HepG2 (cell line): Measurements from ENCODE around the gene PAPPA. TPM values are rescaled to one million over a fixed set of nuclear protein-coding genes. Genes with fewer than 3 reads are reported as not detected.

Experiments used
- ATAC-seq: fragments of 200-7000 bp; cut with Tn5 transposase; 3 replicates; pipeline ENCODE4 v1.9.1; 2020; ENCODE audit warnings: mild to moderate bottlenecking, moderate library complexity
- BruUV-seq: library from RNA; stranded (reverse); fragments of 400-500 nt; replicated peaks from 2 replicates; lab custom pipeline; 2021; lab: Mats Ljungman, UMichigan
- CTCF ChIA-PET: fragments of 300-600 bp; formaldehyde crosslinking; extraction: SDS; loops from one replicate; lab custom pipeline; 2021; ENCODE audit warnings: low total read pairs, inconsistent platforms, low intra/inter-chr PET ratio; lab: Yijun Ruan, JAX
- POLR2A ChIA-PET: fragments of 350-600 bp; sonication (Branson Sonifier 250); formaldehyde crosslinking; loops from one replicate; lab custom pipeline; 2020; ENCODE audit warnings: antibody characterized with exemption, inconsistent platforms; lab: Yijun Ruan, JAX
- DNase-seq: peaks from one replicate; pipeline ENCODE4 v3.0.0-alpha.2; 2015; ENCODE audit warnings: low spot score
- FAIRE-seq: peaks from 3 replicates; lab custom pipeline; 2011; peaks lifted over from hg19 to GRCh38; lab: Jason Lieb, UNC
- H2AFZ ChIP-seq: one replicate; pipeline ENCODE4 v1.6.1; 2011; ENCODE audit warnings: low read length, inconsistent platforms
- H3K27ac ChIP-seq: fragments of 300-600 bp; 3 replicates; pipeline ENCODE4 v1.8.0; 2011; ENCODE audit warnings: mixed run types, mild to moderate bottlenecking, mixed read lengths, low read length, inconsistent platforms; ENCODE audit not compliant: insufficient read depth; ENCODE audit errors: extremely low read length
- H3K27me3 ChIP-seq, 2 experiments: fragments of 200-600 bp in 1 of 2; 2 replicates in 1 of 2; 3 replicates in 1 of 2; pipeline versions ENCODE4 v1.6.0 to v1.8.0; 2011; ENCODE audit warnings: low read length in 2 of 2, mild to moderate bottlenecking in 2 of 2, moderate library complexity in 2 of 2, inconsistent platforms in 1 of 2; ENCODE audit not compliant: insufficient read depth in 2 of 2, control insufficient read depth in 1 of 2
- H3K36me3 ChIP-seq, 2 experiments: fragments of 200-600 bp in 1 of 2; replicated peaks in 1 of 2; 2 replicates in 1 of 2; 3 replicates in 1 of 2; pipeline versions ENCODE4 v1.5.1 to v1.8.0; 2011; ENCODE audit warnings: low read length in 2 of 2, inconsistent platforms in 1 of 2; ENCODE audit not compliant: insufficient read depth in 2 of 2, control insufficient read depth in 1 of 2
- H3K4me1 ChIP-seq: 2 replicates; pipeline ENCODE4 v1.5.1; 2012; ENCODE audit warnings: low read length, inconsistent platforms; ENCODE audit not compliant: insufficient read depth
- H3K4me2 ChIP-seq: 2 replicates; pipeline ENCODE4 v1.6.0; 2011; ENCODE audit warnings: low read depth, low read length, inconsistent platforms
- H3K4me3 ChIP-seq, 3 experiments: fragments of 200-600 bp in 1 of 3; sonication (generic), shearing (Covaris generic) in 1 of 3; replicated peaks in 1 of 3; 2 replicates each; pipeline ENCODE4 v1.5.1; 2011 to 2016; ENCODE audit warnings: low read length in 3 of 3, inconsistent platforms in 2 of 3, low read depth in 2 of 3, mild to moderate bottlenecking in 2 of 3, control low read depth in 1 of 3, mixed read lengths in 1 of 3; ENCODE audit not compliant: insufficient read depth in 1 of 3
- H3K79me2 ChIP-seq: one replicate; pipeline ENCODE4 v1.6.1; 2011; ENCODE audit warnings: low read length, inconsistent platforms; ENCODE audit not compliant: insufficient read depth
- H3K9ac ChIP-seq: 2 replicates; pipeline ENCODE4 v1.6.0; 2011; ENCODE audit warnings: mild to moderate bottlenecking, low read depth, low read length, inconsistent platforms; ENCODE audit not compliant: insufficient read depth
- H3K9me3 ChIP-seq: 2 replicates; pipeline ENCODE4 v1.5.1; 2012; ENCODE audit warnings: mild to moderate bottlenecking, low read length
- H4K20me1 ChIP-seq: 2 replicates; pipeline ENCODE4 v1.6.0; 2011; ENCODE audit warnings: inconsistent platforms, mild to moderate bottlenecking, low read length, moderate library complexity; ENCODE audit not compliant: insufficient read depth
- CBX2 ChIP-seq, 2 experiments: fragments of 200-600 bp in 1 of 2; sonication (generic); formaldehyde crosslinking in 1 of 2; IDR thresholded peaks; 2 replicates each; pipeline versions ENCODE4 v1.7.0 to v1.8.1; 2018 to 2022; ENCODE audit warnings: low read depth in 2 of 2, low read length in 1 of 2, mild to moderate bottlenecking in 1 of 2, missing genetic modification reagents in 1 of 2
- ELF4 ChIP-seq: sonication (generic); formaldehyde crosslinking; IDR thresholded peaks from 2 replicates; pipeline ENCODE4 v1.5.0; 2020; ENCODE audit warnings: missing genetic modification reagents, mild to moderate bottlenecking, moderate library complexity, borderline replicate concordance
- GLI4 ChIP-seq: sonication (generic); formaldehyde crosslinking; IDR thresholded peaks from 2 replicates; pipeline ENCODE4 v1.5.1; 2020; ENCODE audit warnings: missing genetic modification reagents, mild to moderate bottlenecking, moderate library complexity, borderline replicate concordance
- GZF1 ChIP-seq: sonication (generic); formaldehyde crosslinking; IDR thresholded peaks from 2 replicates; pipeline ENCODE4 v1.5.1; 2020; ENCODE audit warnings: mild to moderate bottlenecking, missing genetic modification reagents
- KDM6A ChIP-seq: IDR thresholded peaks from 2 replicates; pipeline ENCODE4 v1.6.1; 2016; ENCODE audit warnings: low read depth
- PITX1 ChIP-seq: sonication (generic); formaldehyde crosslinking; IDR thresholded peaks from 2 replicates; pipeline ENCODE4 v1.5.1; 2020; ENCODE audit warnings: mild to moderate bottlenecking, missing genetic modification reagents
- PRMT3 ChIP-seq: sonication (generic); formaldehyde crosslinking; IDR thresholded peaks from 2 replicates; pipeline ENCODE4 v1.8.1; 2022; ENCODE audit warnings: low read depth, mild to moderate bottlenecking, moderate library complexity, missing genetic modification reagents, borderline replicate concordance
- SALL1 ChIP-seq: sonication (generic); formaldehyde crosslinking; IDR thresholded peaks from 2 replicates; pipeline ENCODE4 v1.8.0; 2022; ENCODE audit warnings: mild to moderate bottlenecking, missing genetic modification reagents
- ZFP91 ChIP-seq: sonication (generic); formaldehyde crosslinking; IDR thresholded peaks from 2 replicates; pipeline ENCODE4 v1.9.0; 2022; ENCODE audit warnings: missing genetic modification reagents, mild to moderate bottlenecking, borderline replicate concordance
- ZNF790 ChIP-seq: sonication (generic); formaldehyde crosslinking; IDR thresholded peaks from 2 replicates; pipeline ENCODE4 v1.8.0; 2022; ENCODE audit warnings: missing genetic modification reagents, mild to moderate bottlenecking, borderline replicate concordance
- WGBS: methylation state at CpG from one replicate; pipeline ENCODE4 v1.1.6; 2017; ENCODE audit warnings: low lambda C conversion rate; 5-methylcytosine and 5-hydroxymethylcytosine counted together
- in situ Hi-C: cut with HindIII; loops from 2 replicates; pipeline ENCODE4 v1.10.0; 2017; ENCODE audit warnings: low pct_unique_long_range_greater_than_20kb; ENCODE audit not compliant: extremely low pct_ligation_motif_present
- intact Hi-C: fragments of 100-400 bp; cut with micrococcal nuclease; formaldehyde crosslinking; loops from one replicate; pipeline ENCODE4 v1.10.0; 2022; ENCODE audit not compliant: unreplicated experiment
- polyA plus RNA-seq, 8 experiments: library from polyadenylated mRNA; depleted of rRNA in 3 of 8; stranded (reverse) in 7 of 8; unstranded in 1 of 8; fragments of >200 nt; fragmentation: Illumina TruSeq in 4 of 8; extraction: Trizol in 4 of 8; gene quantifications; 2 replicates each; pipeline versions ENCODE4 v1.2.1 to v1.2.3, GENCODE V29; 2011 to 2016; ENCODE audit warnings: low read depth in 4 of 8, missing spikeins in 1 of 8, mixed read lengths in 1 of 8; ENCODE audit not compliant: insufficient read depth in 1 of 8
- total RNA-seq, 5 experiments: library from RNA; depleted of rRNA; stranded (reverse); fragments of >200 nt; fragmentation: Illumina TruSeq; extraction: Trizol; gene quantifications; 2 replicates each; pipeline ENCODE4 v1.2.3, GENCODE V29; 2016; ENCODE audit warnings: low read depth in 1 of 5
- TF ChIP-seq, protein P1 (sequence below): sonication (generic); formaldehyde crosslinking; IDR thresholded peaks from 2 replicates; pipeline ENCODE4 v1.5.0; 2020; ENCODE audit warnings: mild to moderate bottlenecking, missing genetic modification reagents
- TF ChIP-seq, protein P2 (sequence below): sonication (generic); formaldehyde crosslinking; IDR thresholded peaks from 2 replicates; pipeline ENCODE4 v1.4.0; 2020; ENCODE audit warnings: missing genetic modification reagents

The PAPPA gene
- total and polyA plus RNA-seq, 2 of the 13 experiments (the other 11 are each of a cell fraction or from before 2014, with no cell fraction given): 0.09 to 0.11 TPM

DNA sequence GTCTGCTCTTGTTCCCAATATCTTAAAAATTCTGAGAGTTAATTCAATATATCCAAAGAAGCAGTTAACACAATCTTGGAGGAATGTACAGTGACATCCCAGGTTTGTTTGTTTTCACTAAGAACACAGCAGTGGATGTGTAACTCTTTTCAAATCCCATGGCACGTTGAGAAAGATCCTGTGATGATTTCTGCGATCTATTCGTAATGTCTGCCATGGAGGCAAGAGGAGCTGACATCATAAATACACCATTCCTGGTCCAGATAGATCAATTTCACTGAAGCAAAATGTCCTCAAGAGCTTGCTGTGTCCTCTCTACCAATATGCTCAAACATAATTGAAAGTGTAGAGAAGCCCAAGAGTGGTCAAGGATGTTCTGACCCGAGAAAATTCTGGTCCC is 280.7 kb downstream of the PAPPA start:
- Histone ChIP-seq H3K4me2 (no peak overlapping the region), H3K27me3 (no peaks in the 10 kb centered on the region), H3K4me1 (peaks cover 32% of the 10 kb centered on the region), H2AFZ (no peak overlapping the region), H3K4me3 (no peak overlapping the region), H3K9ac (no peak overlapping the region), H4K20me1 (no peaks in the 10 kb centered on the region)
- CTCF ChIA-PET: no interaction called here
- POLR2A ChIA-PET: no interaction called here
- no peak for ATAC-seq
- in situ Hi-C loops (no loop called here), intact Hi-C loops (no loop called here)
- BruUV-seq: no TSS peak
- TF ChIP-seq GZF1 (CRISPR knock-in tag) (no peak), ZNF790 (CRISPR knock-in tag) (no peak), GLI4 (CRISPR knock-in tag) (no peak), SALL1 (CRISPR knock-in tag) (no peak)
- TF ChIP-seq, protein P1, sequence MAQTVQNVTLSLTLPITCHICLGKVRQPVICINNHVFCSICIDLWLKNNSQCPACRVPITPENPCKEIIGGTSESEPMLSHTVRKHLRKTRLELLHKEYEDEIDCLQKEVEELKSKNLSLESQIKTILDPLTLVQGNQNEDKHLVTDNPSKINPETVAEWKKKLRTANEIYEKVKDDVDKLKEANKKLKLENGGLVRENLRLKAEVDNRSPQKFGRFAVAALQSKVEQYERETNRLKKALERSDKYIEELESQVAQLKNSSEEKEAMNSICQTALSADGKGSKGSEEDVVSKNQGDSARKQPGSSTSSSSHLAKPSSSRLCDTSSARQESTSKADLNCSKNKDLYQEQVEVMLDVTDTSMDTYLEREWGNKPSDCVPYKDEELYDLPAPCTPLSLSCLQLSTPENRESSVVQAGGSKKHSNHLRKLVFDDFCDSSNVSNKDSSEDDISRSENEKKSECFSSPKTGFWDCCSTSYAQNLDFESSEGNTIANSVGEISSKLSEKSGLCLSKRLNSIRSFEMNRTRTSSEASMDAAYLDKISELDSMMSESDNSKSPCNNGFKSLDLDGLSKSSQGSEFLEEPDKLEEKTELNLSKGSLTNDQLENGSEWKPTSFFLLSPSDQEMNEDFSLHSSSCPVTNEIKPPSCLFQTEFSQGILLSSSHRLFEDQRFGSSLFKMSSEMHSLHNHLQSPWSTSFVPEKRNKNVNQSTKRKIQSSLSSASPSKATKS: no peak
- TF ChIP-seq, all 625 proteins: peak for 0
- FAIRE-seq (no peak), DNase-seq (no peak)
- WGBS: 84% methylated on average over 4 of the region's 4 CpGs
- no peaks in the 10 kb centered on the region for H3K36me3 ChIP-seq
- H3K9me3 ChIP-seq: no peaks in the 10 kb centered on the region
- no peaks in the 10 kb centered on the region for H3K79me2 ChIP-seq
- no peak overlapping the region for H3K27ac ChIP-seq

GRCh38 chr9:116435706-116436105 is 282.1 kb downstream of the PAPPA start:
- Histone ChIP-seq H3K9ac (no peak overlapping the region), H3K4me3 (no peak overlapping the region), H3K27ac (no peak overlapping the region), H4K20me1 (no peaks in the 10 kb centered on the region), H3K9me3 (no peaks in the 10 kb centered on the region), H3K27me3 (no peaks in the 10 kb centered on the region), H3K36me3 (no peaks in the 10 kb centered on the region), H3K4me1 (peaks cover 27% of the 10 kb centered on the region), H3K79me2 (no peaks in the 10 kb centered on the region), H2AFZ (no peak overlapping the region), H3K4me2 (no peak overlapping the region)
- DNase-seq: no peak
- 76% methylated on average over 3 of the region's 4 CpGs for WGBS
- no peak for ATAC-seq
- intact Hi-C loops (no loop called here), in situ Hi-C loops (no loop called here)
- BruUV-seq: no TSS peak
- ChIA-PET POLR2A (no interaction called here), CTCF (no interaction called here)
- FAIRE-seq: no peak
- TF ChIP-seq KDM6A: no peak
- TF ChIP-seq ZFP91 (CRISPR knock-in tag): no peak
- no peak for TF ChIP-seq ELF4 (CRISPR knock-in tag)
- no peak for TF ChIP-seq CBX2 (IDR thresholded peaks at IDR 0.05; ENCODE audit: low read depth, low read length)
- no peak for TF ChIP-seq CBX2 (CRISPR knock-in tag; IDR thresholded peaks at IDR 0.05; ENCODE audit: low read depth)
- no peak for TF ChIP-seq PITX1
- no peak for TF ChIP-seq PRMT3 (CRISPR knock-in tag)
- TF ChIP-seq, protein P2, sequence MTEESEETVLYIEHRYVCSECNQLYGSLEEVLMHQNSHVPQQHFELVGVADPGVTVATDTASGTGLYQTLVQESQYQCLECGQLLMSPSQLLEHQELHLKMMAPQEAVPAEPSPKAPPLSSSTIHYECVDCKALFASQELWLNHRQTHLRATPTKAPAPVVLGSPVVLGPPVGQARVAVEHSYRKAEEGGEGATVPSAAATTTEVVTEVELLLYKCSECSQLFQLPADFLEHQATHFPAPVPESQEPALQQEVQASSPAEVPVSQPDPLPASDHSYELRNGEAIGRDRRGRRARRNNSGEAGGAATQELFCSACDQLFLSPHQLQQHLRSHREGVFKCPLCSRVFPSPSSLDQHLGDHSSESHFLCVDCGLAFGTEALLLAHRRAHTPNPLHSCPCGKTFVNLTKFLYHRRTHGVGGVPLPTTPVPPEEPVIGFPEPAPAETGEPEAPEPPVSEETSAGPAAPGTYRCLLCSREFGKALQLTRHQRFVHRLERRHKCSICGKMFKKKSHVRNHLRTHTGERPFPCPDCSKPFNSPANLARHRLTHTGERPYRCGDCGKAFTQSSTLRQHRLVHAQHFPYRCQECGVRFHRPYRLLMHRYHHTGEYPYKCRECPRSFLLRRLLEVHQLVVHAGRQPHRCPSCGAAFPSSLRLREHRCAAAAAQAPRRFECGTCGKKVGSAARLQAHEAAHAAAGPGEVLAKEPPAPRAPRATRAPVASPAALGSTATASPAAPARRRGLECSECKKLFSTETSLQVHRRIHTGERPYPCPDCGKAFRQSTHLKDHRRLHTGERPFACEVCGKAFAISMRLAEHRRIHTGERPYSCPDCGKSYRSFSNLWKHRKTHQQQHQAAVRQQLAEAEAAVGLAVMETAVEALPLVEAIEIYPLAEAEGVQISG (CRISPR knock-in tag): no peak
